K562 (cell line): ENCODE results near the gene MMP17. TPM values are rescaled to one million over a fixed set of nuclear protein-coding genes. Genes with fewer than 3 reads are reported as not detected.

Experiments used
- ATAC-seq: fragments of 200-7000 bp; cut with Tn5 transposase; 3 replicates; pipeline ENCODE4 v1.9.1; 2020; ENCODE audit warnings: moderate library complexity
- BruUV-seq: library from RNA; stranded (reverse); fragments of 400-500 nt; replicated peaks from 2 replicates; lab custom pipeline; 2021; lab: Mats Ljungman, UMichigan
- CTCF ChIA-PET: fragments of 300-600 bp; formaldehyde crosslinking; extraction: SDS; loops from one replicate; lab custom pipeline; 2021; ENCODE audit warnings: low intra/inter-chr PET ratio; lab: Yijun Ruan, JAX
- POLR2A ChIA-PET: fragments of 300-600, 350-650 bp; sonication (Branson Sonifier 250); formaldehyde crosslinking; extraction: SDS; loops from one replicate; lab custom pipeline; 2021; ENCODE audit warnings: antibody characterized with exemption, inconsistent platforms; lab: Yijun Ruan, JAX
- DNase-seq, 4 experiments: peaks; one replicate each; pipeline versions ENCODE4 v3.0.0 to v3.0.0-alpha.2; 2011 to 2018; ENCODE audit warnings: low spot score in 3 of 4, mixed read lengths in 3 of 4; ENCODE audit errors: extremely low read depth in 1 of 4
- FAIRE-seq: peaks from 2 replicates; lab custom pipeline; 2011; peaks lifted over from hg19 to GRCh38; lab: Jason Lieb, UNC
- H2AFZ ChIP-seq: 2 replicates; pipeline ENCODE4 v1.6.0; 2011; ENCODE audit warnings: low read depth, low read length, control low read depth, inconsistent platforms
- H3K27ac ChIP-seq: fragments of 200-600 bp; 3 replicates; pipeline ENCODE4 v1.8.0; 2011; ENCODE audit warnings: low read depth, mild to moderate bottlenecking, control low read depth, inconsistent platforms, low read length, moderate library complexity, mixed read lengths; ENCODE audit errors: extremely low read depth
- H3K27me3 ChIP-seq, 2 experiments: fragments of 300-600 bp in 1 of 2; 2 replicates in 1 of 2; 3 replicates in 1 of 2; pipeline versions ENCODE4 v1.6.0 to v1.8.0; 2011; ENCODE audit warnings: inconsistent platforms in 2 of 2, low read length in 2 of 2, mild to moderate bottlenecking in 1 of 2, mixed read lengths in 1 of 2, moderate library complexity in 1 of 2; ENCODE audit not compliant: control insufficient read depth in 2 of 2, insufficient read depth in 2 of 2
- H3K36me3 ChIP-seq: fragments of 300-600 bp; 3 replicates; pipeline ENCODE4 v1.8.0; 2011; ENCODE audit warnings: mild to moderate bottlenecking, low read length, inconsistent platforms; ENCODE audit not compliant: control insufficient read depth, insufficient read depth
- H3K4me1 ChIP-seq, 2 experiments: fragments of 200-600 bp in 1 of 2; replicated peaks in 1 of 2; 2 replicates in 1 of 2; 3 replicates in 1 of 2; pipeline versions ENCODE4 v1.5.1 to v1.8.0; 2011; ENCODE audit warnings: inconsistent platforms in 2 of 2, low read length in 2 of 2, mild to moderate bottlenecking in 1 of 2, mixed read lengths in 1 of 2, moderate library complexity in 1 of 2; ENCODE audit not compliant: control insufficient read depth in 2 of 2, insufficient read depth in 2 of 2
- H3K4me2 ChIP-seq: 2 replicates; pipeline ENCODE4 v1.6.1; 2011; ENCODE audit warnings: low read length, control low read depth, inconsistent platforms, mixed read lengths; ENCODE audit not compliant: insufficient read depth
- H3K4me3 ChIP-seq: fragments of 200-600 bp; sonication (generic), shearing (Covaris generic); 2 replicates; pipeline ENCODE4 v1.5.1; 2016; ENCODE audit warnings: control low read depth, inconsistent platforms
- H3K79me2 ChIP-seq: fragments of 200-600 bp; 3 replicates; pipeline ENCODE4 v1.8.0; 2011; ENCODE audit warnings: low read length, inconsistent platforms; ENCODE audit not compliant: control insufficient read depth, insufficient read depth
- H3K9ac ChIP-seq, 2 experiments: 2 replicates each; pipeline versions ENCODE4 v1.6.0 to v1.6.1; 2011; ENCODE audit warnings: low read depth in 2 of 2, low read length in 2 of 2, control low read depth in 1 of 2, inconsistent platforms in 1 of 2, mild to moderate bottlenecking in 1 of 2, mixed read lengths in 1 of 2; ENCODE audit not compliant: insufficient read depth in 1 of 2
- H3K9me1 ChIP-seq: one replicate; pipeline ENCODE4 v1.6.0; 2011; ENCODE audit warnings: inconsistent platforms, mild to moderate bottlenecking, low read length, moderate library complexity; ENCODE audit not compliant: control insufficient read depth, insufficient read depth
- H3K9me3 ChIP-seq: replicated peaks from 2 replicates; pipeline ENCODE4 v1.5.1; 2011; ENCODE audit warnings: low read depth, low read length, inconsistent platforms; ENCODE audit not compliant: control insufficient read depth, insufficient read depth
- H4K20me1 ChIP-seq: replicated peaks from 2 replicates; pipeline ENCODE4 v1.6.1; 2011; ENCODE audit warnings: low read length, inconsistent platforms, mixed read lengths; ENCODE audit not compliant: control insufficient read depth, insufficient read depth
- ATF7 ChIP-seq: fragments of 450-650 bp; IDR thresholded peaks from 2 replicates; pipeline ENCODE4 v1.7.1; 2014; ENCODE audit warnings: mild to moderate bottlenecking, moderate library complexity
- BRD9 ChIP-seq: fragments of 450-650 bp; IDR thresholded peaks from 2 replicates; pipeline ENCODE4 v1.6.1; 2018; ENCODE audit warnings: low read depth; ENCODE audit not compliant: partially characterized antibody
- DDX20 ChIP-seq: fragments of 450-650 bp; IDR thresholded peaks from 2 replicates; pipeline ENCODE4 v1.6.1; 2016; ENCODE audit warnings: missing genetic modification characterization, low read depth, mild to moderate bottlenecking, missing compliant biosample characterization, moderate library complexity
- EGR1 ChIP-seq: fragments of 450-650 bp; conservative IDR thresholded peaks from 2 replicates; pipeline ENCODE4 v1.6.1; 2017; ENCODE audit warnings: mild to moderate bottlenecking
- ILK ChIP-seq: fragments of 450-650 bp; IDR thresholded peaks from 2 replicates; pipeline ENCODE4 v1.6.1; 2016; ENCODE audit warnings: missing genetic modification characterization, low read depth, mild to moderate bottlenecking, missing compliant biosample characterization, moderate library complexity, borderline replicate concordance
- KDM2B ChIP-seq: fragments of 250-450 bp; sonication (Bioruptor Pico); IDR thresholded peaks from 2 replicates; pipeline ENCODE4 v1.8.0; 2021; ENCODE audit warnings: mild to moderate bottlenecking, moderate library complexity
- LARP7 ChIP-seq: fragments of 450-650 bp; IDR thresholded peaks from 2 replicates; pipeline ENCODE4 v1.6.1; 2016
- NFXL1 ChIP-seq: fragments of 450-650 bp; formaldehyde crosslinking; IDR thresholded peaks from 2 replicates; pipeline ENCODE4 v1.4.0; 2021; ENCODE audit warnings: mild to moderate bottlenecking
- POLR2G ChIP-seq: fragments of 200-400 bp; formaldehyde crosslinking; IDR thresholded peaks from 2 replicates; pipeline ENCODE4 v1.6.1; 2017; ENCODE audit warnings: low read depth, mild to moderate bottlenecking, antibody characterized with exemption, low read length, moderate library complexity
- RBM14 ChIP-seq: fragments of 200-400 bp; formaldehyde crosslinking; IDR thresholded peaks from 2 replicates; pipeline ENCODE4 v1.6.1; 2018; ENCODE audit warnings: low read depth, mild to moderate bottlenecking, low read length, moderate library complexity, borderline replicate concordance; ENCODE audit not compliant: insufficient read depth
- STAG1 ChIP-seq: sonication (generic); formaldehyde crosslinking; IDR thresholded peaks from 2 replicates; pipeline ENCODE4 v1.5.0; 2020; ENCODE audit warnings: missing genetic modification reagents, borderline replicate concordance
- ZC3H8 ChIP-seq: fragments of 450-650 bp; IDR thresholded peaks from 2 replicates; pipeline ENCODE4 v1.6.1; 2017
- ZNF12 ChIP-seq: sonication (generic); formaldehyde crosslinking; IDR thresholded peaks from 2 replicates; pipeline ENCODE4 v1.4.0; 2020; ENCODE audit warnings: mild to moderate bottlenecking, missing genetic modification reagents
- ZNF76 ChIP-seq: fragments of 250-450 bp; sonication (Bioruptor Pico); IDR thresholded peaks from 2 replicates; pipeline ENCODE4 v1.4.0; 2020; ENCODE audit warnings: mild to moderate bottlenecking, moderate library complexity, borderline replicate concordance
- ZNF780A ChIP-seq: fragments of 250-450 bp; sonication (Bioruptor Pico); IDR thresholded peaks from 2 replicates; pipeline ENCODE4 v1.5.0; 2021; ENCODE audit warnings: mild to moderate bottlenecking
- WGBS: fragments of 100-300 bp; shearing (Covaris generic); methylation state at CpG from one replicate; pipeline ENCODE4 v1.1.6; 2016; ENCODE audit warnings: low coverage, mixed read lengths; ENCODE audit not compliant: insufficient coverage; ENCODE audit errors: missing lambda C conversion rate; 5-methylcytosine and 5-hydroxymethylcytosine counted together
- in situ Hi-C: fragments of 300-500 bp; cut with MboI; formaldehyde crosslinking; loops from 4 replicates; pipeline ENCODE4 v1.15.0; 2018; ENCODE audit warnings: inconsistent platforms, mixed read lengths
- intact Hi-C: fragments of 100-400 bp; cut with micrococcal nuclease; formaldehyde crosslinking; loops from 2 replicates; pipeline ENCODE4 v1.14.2; 2022
- polyA plus RNA-seq, 8 experiments: library from polyadenylated mRNA; depleted of rRNA in 4 of 8; stranded (reverse) in 5 of 8; unstranded in 3 of 8; fragments of >200 nt; fragmentation: Nextera tagmentation in 2 of 8; fragmentation: Illumina TruSeq in 1 of 8; extraction: Ambion mirVana in 2 of 8; extraction: Trizol in 1 of 8; gene quantifications; 2 replicates each; pipeline versions ENCODE4 v1.2.1 to v1.2.3, GENCODE V29; 2011 to 2014; ENCODE audit warnings: inconsistent platforms in 1 of 8, missing spikeins in 1 of 8
- total RNA-seq, 7 experiments: library from RNA; depleted of rRNA in 6 of 7; stranded (reverse); fragments of >200 nt in 6 of 7; fragmentation: Illumina TruSeq in 2 of 7; extraction: Trizol in 2 of 7; gene quantifications; 2 replicates each; pipeline versions ENCODE4 v1.2.1 to v1.2.3, GENCODE V29; 2011 to 2021; ENCODE audit warnings: low replicate concordance in 1 of 7
- TF ChIP-seq, protein P1 (sequence below): fragments of 250-450 bp; sonication (Bioruptor Pico); IDR thresholded peaks from 2 replicates; pipeline ENCODE4 v1.5.0; 2021
- TF ChIP-seq, protein P2 (sequence below): IDR thresholded peaks from 2 replicates; pipeline ENCODE4 v1.6.1; 2011; ENCODE audit warnings: borderline replicate concordance, low read depth, mild to moderate bottlenecking, moderate library complexity, low read length; ENCODE audit not compliant: insufficient read depth, poor library complexity, severe bottlenecking

Gene MMP17
- total and polyA plus RNA-seq, 9 of the 15 experiments (the other 6 are each of a cell fraction or from before 2014, with no cell fraction given) = 1.1 to 21.2 (median 17.1) TPM; not detected in 2

GRCh38 chr12:131851741-131852550 lies 23.8 kb downstream of the MMP17 start (continued):
- TF ChIP-seq ZNF780A (CRISPR knock-in tag) = no peak
- no peak for TF ChIP-seq DDX20 (tag)
- TF ChIP-seq STAG1 (CRISPR knock-in tag) = no peak

- Histone ChIP-seq H3K27ac (no peak overlapping the region), H2AFZ (no peak overlapping the region), H3K4me3 (no peak overlapping the region), H3K79me2 (no peaks in the 10 kb centered on the region), H3K4me1 (peaks cover 0 to 71% of the 10 kb centered on the region in 2 experiments; a peak in 2 of 5 replicates), H3K9me3 (no peaks in the 10 kb centered on the region), H3K36me3 (no peaks in the 10 kb centered on the region), H3K27me3 (no peaks in the 10 kb centered on the region), H4K20me1 (no peaks in the 10 kb centered on the region), H3K9me1 (no peaks in the 10 kb centered on the region), H3K4me2 (no peak overlapping the region), H3K9ac (peak overlapping the region in 1 of 2 experiments; percentile 58; a peak in 1 of 4 replicates)
- DNase-seq = no peak
- 29% methylated on average over 23 of the region's 24 CpGs for WGBS
- in situ Hi-C loops = no loop called here
- no peak for ATAC-seq
- intact Hi-C loops = loop anchor here (5.0 kb wide), 1 partner anchor 150 kb away; no protein-coding TSS in a partner anchor
- FAIRE-seq = no peak
- CTCF ChIA-PET = no interaction called here
- POLR2A ChIA-PET = interaction anchor here (1.3 kb wide), 1 partner anchor 12 kb away, joined by 4 read pairs; no protein-coding TSS in a partner anchor
- BruUV-seq = no TSS peak
- TF ChIP-seq POLR2G (peak; percentile 52; the same call in 1 of the 2 replicates), LARP7 (no peak), ZNF76 (no peak), ATF7 (no peak), EGR1 (peak; percentile 35; the same call in 1 of the 2 replicates), ILK (tag) (no peak), BRD9 (no peak), ZNF12 (CRISPR knock-in tag) (no peak), ZC3H8 (no peak), RBM14 (no peak), KDM2B (CRISPR knock-in tag) (no peak), NFXL1 (CRISPR knock-in tag) (no peak)
- TF ChIP-seq, protein P1, sequence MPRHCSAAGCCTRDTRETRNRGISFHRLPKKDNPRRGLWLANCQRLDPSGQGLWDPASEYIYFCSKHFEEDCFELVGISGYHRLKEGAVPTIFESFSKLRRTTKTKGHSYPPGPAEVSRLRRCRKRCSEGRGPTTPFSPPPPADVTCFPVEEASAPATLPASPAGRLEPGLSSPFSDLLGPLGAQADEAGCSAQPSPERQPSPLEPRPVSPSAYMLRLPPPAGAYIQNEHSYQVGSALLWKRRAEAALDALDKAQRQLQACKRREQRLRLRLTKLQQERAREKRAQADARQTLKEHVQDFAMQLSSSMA = no peak
- TF ChIP-seq, protein P2, sequence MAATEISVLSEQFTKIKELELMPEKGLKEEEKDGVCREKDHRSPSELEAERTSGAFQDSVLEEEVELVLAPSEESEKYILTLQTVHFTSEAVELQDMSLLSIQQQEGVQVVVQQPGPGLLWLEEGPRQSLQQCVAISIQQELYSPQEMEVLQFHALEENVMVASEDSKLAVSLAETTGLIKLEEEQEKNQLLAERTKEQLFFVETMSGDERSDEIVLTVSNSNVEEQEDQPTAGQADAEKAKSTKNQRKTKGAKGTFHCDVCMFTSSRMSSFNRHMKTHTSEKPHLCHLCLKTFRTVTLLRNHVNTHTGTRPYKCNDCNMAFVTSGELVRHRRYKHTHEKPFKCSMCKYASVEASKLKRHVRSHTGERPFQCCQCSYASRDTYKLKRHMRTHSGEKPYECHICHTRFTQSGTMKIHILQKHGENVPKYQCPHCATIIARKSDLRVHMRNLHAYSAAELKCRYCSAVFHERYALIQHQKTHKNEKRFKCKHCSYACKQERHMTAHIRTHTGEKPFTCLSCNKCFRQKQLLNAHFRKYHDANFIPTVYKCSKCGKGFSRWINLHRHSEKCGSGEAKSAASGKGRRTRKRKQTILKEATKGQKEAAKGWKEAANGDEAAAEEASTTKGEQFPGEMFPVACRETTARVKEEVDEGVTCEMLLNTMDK = no peak
Observed at GRCh38 chr12:131852551-131853299, 24.5 kb downstream of the MMP17 start.
